Measurements from ENCODE around the gene EIF1AX.
"Not testable (repeated sequence)": the region's sequence is repeated elsewhere in the genome, so short reads cannot be mapped to it uniquely, and the experiment has no call there.

The EIF1AX gene

GRCh38 chrX:20141281-20142220 lies at the start of gene EIF1AX:
Gene EIF1AX, minus strand, starts transcription at chrX:20141838. Its CDS starts 198 bp downstream, at chrX:20141640.
- H3K4me3 Mint-ChIP-seq, result peak within 1 kb of the TSS; percentile 92
- H3K36me3 Mint-ChIP-seq, result peaks cover 5% of the 10 kb centered on the region
- peaks cover 31% of the 10 kb centered on the region for H3K4me1 Mint-ChIP-seq
- H3K27ac Mint-ChIP-seq, result peak within 1 kb of the TSS; percentile 68
- no peaks in the 10 kb centered on the region for H3K9me3 Mint-ChIP-seq
- no peaks in the 10 kb centered on the region for H3K27me3 Mint-ChIP-seq

GRCh38 chrX:20189171-20189570 lies 47.5 kb upstream of the EIF1AX start:
- peaks cover 12% of the 10 kb centered on the region for H3K36me3 Mint-ChIP-seq
- no peak overlapping the region for H3K27ac Mint-ChIP-seq
- H3K27me3 Mint-ChIP-seq, result no peaks in the 10 kb centered on the region
- no peaks in the 10 kb centered on the region for H3K9me3 Mint-ChIP-seq
- no peak overlapping the region for H3K4me3 Mint-ChIP-seq
- H3K4me1 Mint-ChIP-seq, result no peaks in the 10 kb centered on the region

- H3K9me3 Mint-ChIP-seq, result no peaks in the 10 kb centered on the region
- peaks cover 17% of the 10 kb centered on the region for H3K36me3 Mint-ChIP-seq
- peaks cover 24% of the 10 kb centered on the region for H3K4me1 Mint-ChIP-seq
- H3K27ac Mint-ChIP-seq, result peak overlapping the region; percentile 76
- H3K4me3 Mint-ChIP-seq, result no peak overlapping the region
- no peaks in the 10 kb centered on the region for H3K27me3 Mint-ChIP-seq
Measured at GRCh38 chrX:20181598-20182329, 40.1 kb upstream of the EIF1AX start.

GRCh38 chrX:20177093-20177492 lies 35.5 kb upstream of the EIF1AX start:
- Mint-ChIP-seq H3K36me3 (peaks cover 11% of the 10 kb centered on the region), H3K4me3 (no peak overlapping the region), H3K27ac (no peak overlapping the region), H3K9me3 (no peaks in the 10 kb centered on the region), H3K27me3 (no peaks in the 10 kb centered on the region), H3K4me1 (peaks cover 14% of the 10 kb centered on the region)

GRCh38 chrX:20173856-20174255 lies 32.2 kb upstream of the EIF1AX start:
- H3K36me3 Mint-ChIP-seq, result peaks cover 4% of the 10 kb centered on the region
- H3K4me1 Mint-ChIP-seq, result peaks cover 1% of the 10 kb centered on the region
- H3K4me3 Mint-ChIP-seq, result no peak overlapping the region
- no peak overlapping the region for H3K27ac Mint-ChIP-seq
- no peaks in the 10 kb centered on the region for H3K9me3 Mint-ChIP-seq
- H3K27me3 Mint-ChIP-seq, result no peaks in the 10 kb centered on the region

- Mint-ChIP-seq H3K4me3 (no peak overlapping the region), H3K27me3 (no peaks in the 10 kb centered on the region), H3K9me3 (no peaks in the 10 kb centered on the region), H3K27ac (no peak overlapping the region), H3K4me1 (no peaks in the 10 kb centered on the region), H3K36me3 (peaks cover 2% of the 10 kb centered on the region)
Measured at GRCh38 chrX:20173313-20173712, 31.7 kb upstream of the EIF1AX start.

GRCh38 chrX:20171887-20172286 lies 30.2 kb upstream of the EIF1AX start:
- no peak overlapping the region for H3K27ac Mint-ChIP-seq
- no peaks in the 10 kb centered on the region for H3K27me3 Mint-ChIP-seq
- H3K4me3 Mint-ChIP-seq, result no peak overlapping the region
- peaks cover 5% of the 10 kb centered on the region for H3K36me3 Mint-ChIP-seq
- H3K9me3 Mint-ChIP-seq, result no peaks in the 10 kb centered on the region
- no peaks in the 10 kb centered on the region for H3K4me1 Mint-ChIP-seq

GRCh38 chrX:20162516-20162915 lies 20.9 kb upstream of the EIF1AX start:
- not testable (repeated sequence) for H3K4me3 Mint-ChIP-seq, H3K9me3 Mint-ChIP-seq, H3K27ac Mint-ChIP-seq, H3K36me3 Mint-ChIP-seq, H3K4me1 Mint-ChIP-seq, H3K27me3 Mint-ChIP-seq

- no peak overlapping the region for H3K27ac Mint-ChIP-seq
- H3K9me3 Mint-ChIP-seq, result no peaks in the 10 kb centered on the region
- H3K36me3 Mint-ChIP-seq, result peaks cover 8% of the 10 kb centered on the region
- no peaks in the 10 kb centered on the region for H3K4me1 Mint-ChIP-seq
- H3K4me3 Mint-ChIP-seq, result no peak overlapping the region
- no peaks in the 10 kb centered on the region for H3K27me3 Mint-ChIP-seq
Measured at GRCh38 chrX:20159797-20160385, 18.3 kb upstream of the EIF1AX start.

GRCh38 chrX:20151689-20152088 lies 10.1 kb upstream of the EIF1AX start:
- peaks cover 11% of the 10 kb centered on the region for H3K36me3 Mint-ChIP-seq
- no peaks in the 10 kb centered on the region for H3K27me3 Mint-ChIP-seq
- no peak overlapping the region for H3K4me3 Mint-ChIP-seq
- no peak overlapping the region for H3K27ac Mint-ChIP-seq
- no peaks in the 10 kb centered on the region for H3K9me3 Mint-ChIP-seq
- H3K4me1 Mint-ChIP-seq, result peaks cover 4% of the 10 kb centered on the region

- Mint-ChIP-seq H3K4me3 (no peak overlapping the region), H3K36me3 (peaks cover 7% of the 10 kb centered on the region), H3K4me1 (peaks cover 10% of the 10 kb centered on the region), H3K27me3 (no peaks in the 10 kb centered on the region), H3K27ac (no peak overlapping the region), H3K9me3 (no peaks in the 10 kb centered on the region)
Measured at GRCh38 chrX:20149326-20149725, 7.7 kb upstream of the EIF1AX start.

- H3K27ac Mint-ChIP-seq, result peak overlapping the region; percentile 46
- no peak overlapping the region for H3K4me3 Mint-ChIP-seq
- no peaks in the 10 kb centered on the region for H3K27me3 Mint-ChIP-seq
- peaks cover 4% of the 10 kb centered on the region for H3K36me3 Mint-ChIP-seq
- no peaks in the 10 kb centered on the region for H3K9me3 Mint-ChIP-seq
- peaks cover 18% of the 10 kb centered on the region for H3K4me1 Mint-ChIP-seq
Measured at GRCh38 chrX:20147561-20147960, 5.9 kb upstream of the EIF1AX start.

- Mint-ChIP-seq H3K9me3 (no peaks in the 10 kb centered on the region), H3K4me3 (no peak overlapping the region), H3K27ac (peak overlapping the region; percentile 12), H3K36me3 (peaks cover 2% of the 10 kb centered on the region), H3K4me1 (peaks cover 24% of the 10 kb centered on the region), H3K27me3 (no peaks in the 10 kb centered on the region)
Measured at GRCh38 chrX:20144491-20144890, 2.9 kb upstream of the EIF1AX start.

GRCh38 chrX:20143561-20143960 lies 1.9 kb upstream of the EIF1AX start:
- no peaks in the 10 kb centered on the region for H3K27me3 Mint-ChIP-seq
- H3K4me3 Mint-ChIP-seq, result no peak overlapping the region
- no peaks in the 10 kb centered on the region for H3K9me3 Mint-ChIP-seq
- H3K36me3 Mint-ChIP-seq, result peaks cover 5% of the 10 kb centered on the region
- H3K27ac Mint-ChIP-seq, result peak overlapping the region; percentile 23
- peaks cover 31% of the 10 kb centered on the region for H3K4me1 Mint-ChIP-seq

GRCh38 chrX:20143111-20143510 lies 1.5 kb upstream of the EIF1AX start:
- H3K9me3 Mint-ChIP-seq, result no peaks in the 10 kb centered on the region
- peak overlapping the region; percentile 54 for H3K4me3 Mint-ChIP-seq
- H3K27me3 Mint-ChIP-seq, result no peaks in the 10 kb centered on the region
- peaks cover 5% of the 10 kb centered on the region for H3K36me3 Mint-ChIP-seq
- peak overlapping the region; percentile 35 for H3K27ac Mint-ChIP-seq
- H3K4me1 Mint-ChIP-seq, result peaks cover 31% of the 10 kb centered on the region

- no peak overlapping the region for H3K27ac Mint-ChIP-seq
- peak overlapping the region; percentile 92 for H3K4me3 Mint-ChIP-seq
- peaks cover 43% of the 10 kb centered on the region for H3K4me1 Mint-ChIP-seq
- H3K36me3 Mint-ChIP-seq, result peaks cover 11% of the 10 kb centered on the region
- no peaks in the 10 kb centered on the region for H3K27me3 Mint-ChIP-seq
- no peaks in the 10 kb centered on the region for H3K9me3 Mint-ChIP-seq
Measured at GRCh38 chrX:20140420-20140819, 1.2 kb downstream of the EIF1AX start.

Data from activated naive CD4-positive, alpha-beta T cell treated with anti-CD3 and anti-CD28 coated beads, Interleukin-2, amount 50 U/mL, for 24 hours (primary cell).